Measurements from ENCODE around the gene SNPH.
A peak's percentile ranks its signal among the peaks of the same experiment; 100 is the strongest.

The SNPH gene

GRCh38 chr20:1325173-1326030 lies 59.3 kb downstream of the SNPH start:
- peak; percentile 99 for DNase-seq

- no peak for DNase-seq
These were observed 60.2 kb downstream of the SNPH start for GRCh38 chr20:1326031-1326930.

GRCh38 chr20:1327241-1327653 lies 61.2 kb downstream of the SNPH start:
- DNase-seq, result peak; percentile 11

- no peak for DNase-seq
These were observed 62.0 kb downstream of the SNPH start for GRCh38 chr20:1327827-1328679.

GRCh38 chr20:1328680-1329330 lies 62.7 kb downstream of the SNPH start, which contains the start of gene SDCBP2:
Gene SDCBP2 (minus strand): TSS chr20:1329139. CDS start chr20:1320416, 8,723 bp downstream.
- DNase-seq, result no peak

- no peak for DNase-seq
These were observed 64.2 kb downstream of the SNPH start for GRCh38 chr20:1330075-1330830.

- DNase-seq, result no peak
These were observed 65.0 kb downstream of the SNPH start for GRCh38 chr20:1331101-1331500.

GRCh38 chr20:1331801-1332453 lies 65.8 kb downstream of the SNPH start:
- no peak for DNase-seq

- DNase-seq, result no peak
These were observed 66.7 kb downstream of the SNPH start for GRCh38 chr20:1332749-1333300.

GRCh38 chr20:1333462-1334369 lies 67.6 kb downstream of the SNPH start:
- DNase-seq, result no peak

GRCh38 chr20:1334370-1334731 lies 68.3 kb downstream of the SNPH start:
- DNase-seq, result no peak

GRCh38 chr20:1334761-1335160 lies 68.7 kb downstream of the SNPH start:
- DNase-seq, result no peak

GRCh38 chr20:1335961-1336698 lies 70.0 kb downstream of the SNPH start:
- DNase-seq, result no peak

GRCh38 chr20:1336699-1337367 lies 70.7 kb downstream of the SNPH start:
- DNase-seq, result no peak

GRCh38 chr20:1337441-1337840 lies 71.3 kb downstream of the SNPH start:
- no peak for DNase-seq

- DNase-seq, result no peak
These were observed 72.0 kb downstream of the SNPH start for GRCh38 chr20:1338096-1338495.

GRCh38 chr20:1338801-1339200 lies 72.7 kb downstream of the SNPH start:
- DNase-seq, result no peak

Measured in activated naive CD4-positive, alpha-beta T cell treated with Interleukin-2 at 50 U/mL for 16 hours (primary cell).